ENCODE results near the gene EIF4A3. TPM values are rescaled to one million over a fixed set of nuclear protein-coding genes. Genes with fewer than 3 reads are reported as not detected.
A peak's percentile ranks its signal among the peaks of the same experiment; 100 is the strongest.

Gene EIF4A3
- total RNA-seq, 1 donor from 2014 or later, result 92.0 TPM

DNA sequence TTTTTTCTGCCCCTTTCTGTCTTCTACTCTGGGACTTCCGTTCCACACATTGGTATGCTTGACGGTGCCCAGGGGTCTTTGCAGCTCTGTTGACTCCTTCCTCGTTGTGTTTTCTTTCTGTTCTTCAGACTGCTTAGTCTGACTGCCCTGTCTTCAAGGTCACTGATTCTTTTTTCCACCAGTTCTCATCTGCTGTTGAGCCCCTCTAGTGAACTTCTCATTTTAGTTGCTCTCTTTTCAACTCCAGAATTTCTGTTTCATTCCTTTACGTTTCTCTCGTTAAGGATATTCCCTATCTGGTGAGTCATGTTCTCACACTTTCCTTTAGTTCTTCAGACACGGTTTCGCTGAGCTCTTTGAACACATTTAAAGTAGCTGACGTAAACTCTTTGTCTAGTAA is 31.8 kb downstream of the EIF4A3 start:
- no peak for DNase-seq (ENCODE audit: low spot score)

GRCh38 chr17:80114758-80115157 is 32.2 kb downstream of the EIF4A3 start:
- DNase-seq (ENCODE audit: low spot score), result no peak

- peak; percentile 73 for DNase-seq (ENCODE audit: low spot score)
Measured at GRCh38 chr17:80113033-80113484, 33.9 kb downstream of the EIF4A3 start.

GRCh38 chr17:80112471-80113032 is 34.4 kb downstream of the EIF4A3 start:
- DNase-seq (ENCODE audit: low spot score), result peak; percentile 62

GRCh38 chr17:80111702-80112470 is 35.0 kb downstream of the EIF4A3 start:
- peak; percentile 72 for DNase-seq (ENCODE audit: low spot score)

DNA sequence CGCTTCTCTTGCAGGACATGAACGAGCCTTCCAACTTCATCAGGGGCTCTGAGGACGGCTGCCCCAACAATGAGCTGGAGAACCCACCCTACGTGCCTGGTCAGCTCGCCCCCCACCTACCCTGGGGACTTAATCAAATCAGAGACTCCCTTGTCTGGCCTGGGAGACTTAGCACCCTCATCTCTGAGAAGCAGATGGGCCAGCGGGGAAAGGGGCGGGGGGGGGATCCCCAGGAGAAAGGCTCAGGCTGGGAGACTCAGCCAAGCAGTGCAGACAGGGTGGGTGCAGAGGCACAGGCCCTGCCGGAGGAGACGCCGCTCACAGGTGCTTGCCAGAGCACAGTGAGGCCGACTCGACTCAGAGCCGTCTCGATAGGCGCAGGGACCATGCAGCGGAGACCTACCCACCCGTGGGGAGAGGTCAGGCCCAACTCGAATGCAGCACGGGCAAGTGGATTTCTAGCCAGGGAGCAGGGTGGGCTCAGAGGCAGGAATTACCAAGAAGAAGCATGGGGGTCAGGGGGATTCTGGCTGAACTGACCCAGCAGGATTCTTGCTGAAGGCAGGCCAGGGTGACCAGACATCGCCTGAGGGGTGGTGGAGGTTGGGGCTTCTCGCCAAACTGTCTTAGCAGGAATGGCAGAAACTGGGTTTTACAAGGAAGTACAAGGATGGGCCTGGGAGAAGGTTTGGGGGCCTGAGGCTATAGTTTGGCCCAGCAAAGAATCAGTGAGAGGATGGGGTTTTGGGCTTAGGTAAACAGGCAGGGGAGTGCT is 35.8 kb downstream of the EIF4A3 start:
- DNase-seq (ENCODE audit: low spot score), result peak; percentile 76

DNA sequence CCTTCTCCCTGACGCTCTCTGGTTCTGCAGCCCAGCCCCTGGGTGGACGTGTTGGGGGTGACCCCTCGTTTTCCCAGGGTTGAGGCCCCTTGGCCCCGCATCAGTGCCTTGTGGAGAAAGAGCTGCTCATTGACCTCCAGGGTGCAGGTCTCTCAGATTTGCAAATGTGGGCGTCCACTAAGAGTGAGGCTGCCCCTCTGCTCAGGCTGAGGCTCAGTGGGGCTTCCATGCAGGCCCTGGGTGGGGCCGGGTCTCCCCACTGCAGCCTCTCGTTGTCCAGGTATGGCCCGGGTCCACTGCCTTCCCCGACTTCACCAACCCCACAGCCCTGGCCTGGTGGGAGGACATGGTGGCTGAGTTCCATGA is 36.5 kb downstream of the EIF4A3 start:
- peak; percentile 87 for DNase-seq (ENCODE audit: low spot score)

- DNase-seq (ENCODE audit: low spot score), result peak; percentile 89
Measured at GRCh38 chr17:80109713-80110446, 37.0 kb downstream of the EIF4A3 start.

DNA sequence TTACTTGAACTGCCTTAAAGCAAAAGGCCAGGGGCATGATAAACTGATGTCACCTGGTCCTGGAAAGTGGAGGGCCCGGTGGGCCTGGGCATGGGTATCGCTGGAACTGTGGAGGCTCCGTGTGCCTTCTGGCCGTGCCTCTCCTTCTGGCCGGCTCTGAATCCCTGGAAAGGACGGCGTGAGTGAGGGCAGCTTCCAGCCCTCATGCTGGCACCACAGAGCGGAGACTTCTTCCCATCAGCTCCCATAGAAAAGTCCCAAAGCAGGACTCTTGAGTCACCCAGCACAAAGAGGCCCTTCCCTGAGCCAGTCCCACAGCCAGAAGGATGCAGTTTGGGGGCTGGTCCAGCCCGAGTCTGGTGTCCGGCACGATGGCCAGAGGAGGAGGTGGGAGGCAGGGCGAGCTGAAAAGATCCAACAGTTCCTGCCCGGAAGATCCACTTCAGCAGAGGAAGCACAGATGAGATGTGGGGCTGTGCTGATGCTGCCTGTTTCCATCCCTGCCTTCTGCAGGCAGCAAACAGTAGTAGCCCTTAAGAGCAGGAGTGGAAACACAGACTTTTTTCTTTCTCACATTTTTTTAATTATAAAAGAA is 37.8 kb downstream of the EIF4A3 start:
- peak; percentile 67 for DNase-seq (ENCODE audit: low spot score)

DNA sequence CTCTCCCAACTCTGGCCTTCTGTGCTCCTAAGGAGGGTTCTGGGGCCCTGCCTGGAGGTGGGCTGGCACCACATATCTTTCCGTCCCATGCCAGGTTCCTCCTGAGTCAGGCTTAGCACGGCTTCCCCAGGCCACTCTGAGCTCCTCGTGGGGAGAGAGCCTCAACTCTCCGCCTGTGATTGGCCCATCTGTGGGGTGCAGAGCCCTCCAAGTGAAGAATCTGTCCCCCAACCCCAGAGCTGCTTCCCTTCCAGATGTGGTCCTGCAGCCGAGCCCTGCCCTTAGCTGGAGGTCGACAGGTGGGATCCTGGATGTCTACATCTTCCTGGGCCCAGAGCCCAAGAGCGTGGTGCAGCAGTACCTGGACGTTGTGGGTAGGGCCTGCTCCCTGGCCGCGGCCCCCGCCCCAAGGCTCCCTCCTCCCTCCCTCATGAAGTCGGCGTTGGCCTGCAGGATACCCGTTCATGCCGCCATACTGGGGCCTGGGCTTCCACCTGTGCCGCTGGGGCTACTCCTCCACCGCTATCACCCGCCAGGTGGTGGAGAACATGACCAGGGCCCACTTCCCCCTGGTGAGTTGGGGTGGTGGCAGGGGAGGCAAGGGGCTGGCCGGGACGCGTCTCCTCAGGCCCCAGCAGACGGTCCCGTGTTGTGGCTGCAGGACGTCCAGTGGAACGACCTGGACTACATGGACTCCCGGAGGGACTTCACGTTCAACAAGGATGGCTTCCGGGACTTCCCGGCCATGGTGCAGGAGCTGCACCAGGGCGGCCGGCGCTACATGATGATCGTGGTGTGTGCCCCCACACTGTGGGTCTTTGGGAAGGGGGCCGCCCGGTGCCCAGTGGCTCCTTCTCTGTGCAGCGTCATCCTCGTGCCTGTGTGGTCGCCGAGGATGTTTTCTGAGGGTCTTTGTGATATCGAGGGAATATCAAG is 38.6 kb downstream of the EIF4A3 start:
- DNase-seq (ENCODE audit: low spot score), result peak; percentile 86

DNA sequence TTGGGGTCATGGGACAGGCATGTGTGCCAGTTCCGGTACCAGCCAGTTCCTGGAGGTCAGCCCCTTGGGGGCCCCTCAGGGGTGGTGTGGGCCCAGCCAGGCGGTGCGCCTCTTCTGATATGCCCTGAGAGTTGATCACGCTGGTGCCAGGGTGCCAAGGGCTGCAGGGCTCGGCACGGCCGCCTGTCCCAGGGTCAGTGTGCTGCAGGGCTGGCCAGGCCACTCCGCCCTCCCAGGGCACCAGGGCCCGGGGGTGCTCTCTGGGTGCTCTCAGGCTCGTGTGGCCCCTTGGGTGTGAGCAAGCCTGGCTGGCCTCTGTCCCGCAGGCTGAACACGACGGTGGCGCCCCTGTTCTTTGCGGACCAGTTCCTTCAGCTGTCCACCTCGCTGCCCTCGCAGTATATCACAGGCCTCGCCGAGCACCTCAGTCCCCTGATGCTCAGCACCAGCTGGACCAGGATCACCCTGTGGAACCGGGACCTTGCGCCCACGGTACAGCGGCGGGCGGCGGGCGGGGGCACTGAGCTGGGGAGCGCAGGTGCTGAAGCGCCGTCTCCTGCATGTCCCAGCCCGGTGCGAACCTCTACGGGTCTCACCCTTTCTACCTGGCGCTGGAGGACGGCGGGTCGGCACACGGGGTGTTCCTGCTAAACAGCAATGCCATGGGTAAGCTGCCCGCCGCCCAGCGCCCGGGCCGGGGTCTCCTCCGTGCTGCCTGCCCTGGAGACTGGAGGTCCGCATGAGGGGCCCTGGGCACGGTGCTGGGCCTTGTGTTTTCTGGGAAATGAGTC is 39.5 kb downstream of the EIF4A3 start:
- peak; percentile 87 for DNase-seq (ENCODE audit: low spot score)

DNA sequence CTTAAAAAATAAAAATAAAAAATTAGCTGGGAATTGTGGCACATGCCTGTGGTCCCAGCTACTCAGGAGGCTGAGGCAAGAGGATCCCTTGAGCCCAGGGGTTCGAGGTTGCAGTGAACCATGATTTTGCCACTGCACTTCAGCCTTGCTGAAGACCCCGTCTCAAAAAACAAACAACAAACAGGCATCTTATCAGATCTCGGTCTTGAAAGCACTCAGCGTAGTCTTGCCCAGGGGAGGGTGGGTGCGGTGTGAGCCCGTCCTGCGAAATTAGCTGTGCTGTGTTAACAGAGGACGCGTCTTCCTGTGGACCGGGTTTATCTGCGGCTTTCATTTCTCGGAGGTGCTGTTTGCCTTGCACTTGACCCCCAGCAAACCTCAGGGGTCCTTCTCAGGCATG is 40.2 kb downstream of the EIF4A3 start:
- peak; percentile 69 for DNase-seq (ENCODE audit: low spot score)

DNA sequence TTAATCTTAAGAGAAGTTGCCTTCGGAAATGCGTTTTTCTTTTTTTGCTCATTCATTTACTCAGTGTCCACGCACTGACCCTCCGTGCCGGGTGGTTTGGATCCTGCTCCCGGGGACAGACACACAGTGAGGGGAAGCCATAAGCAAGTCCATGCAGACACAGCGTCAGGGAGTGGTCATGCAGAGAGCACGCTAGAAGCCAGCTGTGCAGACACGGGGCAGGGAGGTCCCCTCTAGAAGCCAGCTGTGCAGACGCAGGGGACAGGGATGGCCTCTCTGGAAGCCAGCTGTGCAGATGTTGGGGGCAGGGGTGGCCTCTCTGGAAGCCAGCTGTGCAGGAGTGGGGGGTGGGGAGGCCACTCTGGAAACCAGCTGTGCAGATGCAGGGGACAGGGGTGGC is 40.8 kb downstream of the EIF4A3 start:
- DNase-seq (ENCODE audit: low spot score), result peak; percentile 80

- DNase-seq (ENCODE audit: low spot score), result peak; percentile 79
Measured at GRCh38 chr17:80105762-80106161, 41.2 kb downstream of the EIF4A3 start.

DNA sequence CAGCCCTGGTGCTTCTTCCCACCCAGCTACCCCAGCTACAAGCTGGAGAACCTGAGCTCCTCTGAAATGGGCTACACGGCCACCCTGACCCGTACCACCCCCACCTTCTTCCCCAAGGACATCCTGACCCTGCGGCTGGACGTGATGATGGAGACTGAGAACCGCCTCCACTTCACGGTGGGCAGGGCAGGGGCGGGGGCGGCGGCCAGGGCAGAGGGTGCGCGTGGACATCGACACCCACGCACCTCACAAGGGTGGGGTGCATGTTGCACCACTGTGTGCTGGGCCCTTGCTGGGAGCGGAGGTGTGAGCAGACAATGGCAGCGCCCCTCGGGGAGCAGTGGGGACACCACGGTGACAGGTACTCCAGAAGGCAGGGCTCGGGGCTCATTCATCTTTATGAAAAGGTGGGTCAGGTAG is 42.0 kb downstream of the EIF4A3 start:
- no peak for DNase-seq (ENCODE audit: low spot score)

DNA sequence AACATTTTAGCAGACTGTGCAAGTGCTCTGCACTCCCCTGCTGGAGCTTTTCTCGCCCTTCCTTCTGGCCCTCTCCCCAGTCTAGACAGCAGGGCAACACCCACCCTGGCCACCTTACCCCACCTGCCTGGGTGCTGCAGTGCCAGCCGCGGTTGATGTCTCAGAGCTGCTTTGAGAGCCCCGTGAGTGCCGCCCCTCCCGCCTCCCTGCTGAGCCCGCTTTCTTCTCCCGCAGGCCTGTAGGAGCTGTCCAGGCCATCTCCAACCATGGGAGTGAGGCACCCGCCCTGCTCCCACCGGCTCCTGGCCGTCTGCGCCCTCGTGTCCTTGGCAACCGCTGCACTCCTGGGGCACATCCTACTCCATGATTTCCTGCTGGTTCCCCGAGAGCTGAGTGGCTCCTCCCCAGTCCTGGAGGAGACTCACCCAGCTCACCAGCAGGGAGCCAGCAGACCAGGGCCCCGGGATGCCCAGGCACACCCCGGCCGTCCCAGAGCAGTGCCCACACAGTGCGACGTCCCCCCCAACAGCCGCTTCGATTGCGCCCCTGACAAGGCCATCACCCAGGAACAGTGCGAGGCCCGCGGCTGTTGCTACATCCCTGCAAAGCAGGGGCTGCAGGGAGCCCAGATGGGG is 42.5 kb downstream of the EIF4A3 start:
- DNase-seq (ENCODE audit: low spot score), result no peak

- no peak for DNase-seq (ENCODE audit: low spot score)
Measured at GRCh38 chr17:80103449-80104085, 43.4 kb downstream of the EIF4A3 start.

All from mesenteric fat pad (tissue), 1 donor.